Measurements from ENCODE around the gene KANSL2. TPM values are rescaled to one million over a fixed set of nuclear protein-coding genes. Genes with fewer than 3 reads are reported as not detected.

The KANSL2 gene
- total and polyA plus RNA-seq, 2 of the 13 experiments (the other 11 are each of a cell fraction or from before 2014, with no cell fraction given), result 24.1 to 41.3 TPM

DNA sequence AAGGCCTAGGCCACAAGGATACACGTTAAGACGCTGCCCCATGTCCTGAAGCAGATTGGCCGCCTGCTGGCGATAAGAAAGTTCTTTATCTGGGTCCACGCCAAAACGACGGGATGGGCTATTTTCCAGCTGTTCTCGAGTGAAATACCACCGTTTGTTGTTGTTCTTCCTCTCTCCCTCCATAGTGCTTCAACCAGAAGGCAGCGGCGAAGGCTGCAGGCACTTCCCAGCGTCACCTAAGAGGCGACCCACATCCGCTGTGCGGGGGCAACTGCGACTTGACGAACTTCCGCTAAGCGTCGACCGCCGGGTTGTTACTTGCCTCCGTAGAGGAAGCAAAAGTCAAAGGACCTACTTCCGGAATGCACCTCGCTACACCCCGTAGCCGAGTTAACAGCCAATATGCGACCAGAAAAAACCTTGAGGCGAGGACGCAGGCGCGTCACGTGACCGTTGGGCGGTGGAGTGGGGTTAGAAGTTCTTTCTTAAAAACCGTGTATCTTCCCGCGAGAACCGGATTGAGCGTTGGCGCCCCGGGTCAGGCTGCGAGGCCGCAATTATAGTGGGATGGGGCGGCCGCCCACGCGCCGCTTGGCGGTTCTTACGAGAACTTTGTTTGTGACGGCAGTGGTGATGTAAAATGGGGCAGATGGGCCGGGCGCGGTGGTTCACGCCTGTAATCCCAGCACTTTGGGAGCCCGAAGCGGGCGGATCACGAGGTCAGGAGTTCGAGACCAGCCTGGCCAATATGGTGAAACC is 34.6 kb upstream of the KANSL2 start, which contains the start of gene CCNT1 (continued):
- TF ChIP-seq ZSCAN12 (CRISPR knock-in tag; IDR thresholded peaks at IDR 0.05) (no peak), HDAC2 (CRISPR knock-in tag; IDR thresholded peaks at IDR 0.05) (peak; percentile 80), HNRNPLL (IDR thresholded peaks at IDR 0.05; ENCODE audit: low read depth, low read length, poor library complexity, severe bottlenecking) (peak; percentile 86), ZNF564 (CRISPR knock-in tag; IDR thresholded peaks at IDR 0.05) (no peak), ZNF414 (CRISPR knock-in tag; IDR thresholded peaks at IDR 0.05) (0 out of 2 replicates have a peak, but pooled peaks have one; percentile 20), BCL6 (CRISPR knock-in tag; IDR thresholded peaks at IDR 0.05) (peak; percentile 19; the same call in 1 of the 2 replicates), ZNF792 (CRISPR knock-in tag; IDR thresholded peaks at IDR 0.05) (peak; percentile 18; the same call in 1 of the 2 replicates), ZIK1 (CRISPR knock-in tag; IDR thresholded peaks at IDR 0.05; ENCODE audit: borderline replicate concordance, low read depth) (peak; percentile 88; the same call in 1 of the 2 replicates), ZBTB38 (CRISPR knock-in tag; IDR thresholded peaks at IDR 0.05) (peak; percentile 42; the same call in 1 of the 2 replicates), ZNF337 (CRISPR knock-in tag; IDR thresholded peaks at IDR 0.05; ENCODE audit: borderline replicate concordance, low read depth) (0 out of 2 replicates have a peak, but pooled peaks have one; percentile 25), YEATS2 (CRISPR knock-in tag; IDR thresholded peaks at IDR 0.05; ENCODE audit: borderline replicate concordance) (peak; percentile 95), ZNF615 (CRISPR knock-in tag; IDR thresholded peaks at IDR 0.05; ENCODE audit: borderline replicate concordance) (peak; percentile 45; the same call in 1 of the 2 replicates), MAF1 (CRISPR knock-in tag; IDR thresholded peaks at IDR 0.05; ENCODE audit: borderline replicate concordance) (no peak), RARG (CRISPR knock-in tag; IDR thresholded peaks at IDR 0.05; ENCODE audit: low read depth) (no peak), ZFP82 (CRISPR knock-in tag; IDR thresholded peaks at IDR 0.05; ENCODE audit: borderline replicate concordance) (peak; percentile 88; the same call in 1 of the 2 replicates), GFI1 (CRISPR knock-in tag; IDR thresholded peaks at IDR 0.05; ENCODE audit: borderline replicate concordance) (peak; percentile 71; the same call in 1 of the 2 replicates), PHF20 (CRISPR knock-in tag; IDR thresholded peaks at IDR 0.05) (peak; percentile 97), ZNF737 (CRISPR knock-in tag; IDR thresholded peaks at IDR 0.05; ENCODE audit: borderline replicate concordance) (peak; percentile 75; the same call in 1 of the 2 replicates), ZNF253 (CRISPR knock-in tag; IDR thresholded peaks at IDR 0.05; ENCODE audit: borderline replicate concordance) (peak; percentile 86; the same call in 1 of the 2 replicates), KLF13 (CRISPR knock-in tag; IDR thresholded peaks at IDR 0.05) (no peak), NFE2L2 (IDR thresholded peaks at IDR 0.05; ENCODE audit: low read length) (no peak)
- TF ChIP-seq, protein P1, sequence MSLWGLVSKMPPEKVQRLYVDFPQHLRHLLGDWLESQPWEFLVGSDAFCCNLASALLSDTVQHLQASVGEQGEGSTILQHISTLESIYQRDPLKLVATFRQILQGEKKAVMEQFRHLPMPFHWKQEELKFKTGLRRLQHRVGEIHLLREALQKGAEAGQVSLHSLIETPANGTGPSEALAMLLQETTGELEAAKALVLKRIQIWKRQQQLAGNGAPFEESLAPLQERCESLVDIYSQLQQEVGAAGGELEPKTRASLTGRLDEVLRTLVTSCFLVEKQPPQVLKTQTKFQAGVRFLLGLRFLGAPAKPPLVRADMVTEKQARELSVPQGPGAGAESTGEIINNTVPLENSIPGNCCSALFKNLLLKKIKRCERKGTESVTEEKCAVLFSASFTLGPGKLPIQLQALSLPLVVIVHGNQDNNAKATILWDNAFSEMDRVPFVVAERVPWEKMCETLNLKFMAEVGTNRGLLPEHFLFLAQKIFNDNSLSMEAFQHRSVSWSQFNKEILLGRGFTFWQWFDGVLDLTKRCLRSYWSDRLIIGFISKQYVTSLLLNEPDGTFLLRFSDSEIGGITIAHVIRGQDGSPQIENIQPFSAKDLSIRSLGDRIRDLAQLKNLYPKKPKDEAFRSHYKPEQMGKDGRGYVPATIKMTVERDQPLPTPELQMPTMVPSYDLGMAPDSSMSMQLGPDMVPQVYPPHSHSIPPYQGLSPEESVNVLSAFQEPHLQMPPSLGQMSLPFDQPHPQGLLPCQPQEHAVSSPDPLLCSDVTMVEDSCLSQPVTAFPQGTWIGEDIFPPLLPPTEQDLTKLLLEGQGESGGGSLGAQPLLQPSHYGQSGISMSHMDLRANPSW (CRISPR knock-in tag; IDR thresholded peaks at IDR 0.05; ENCODE audit: borderline replicate concordance), result peak; percentile 59; the same call in 1 of the 2 replicates
- TF ChIP-seq, protein P2, sequence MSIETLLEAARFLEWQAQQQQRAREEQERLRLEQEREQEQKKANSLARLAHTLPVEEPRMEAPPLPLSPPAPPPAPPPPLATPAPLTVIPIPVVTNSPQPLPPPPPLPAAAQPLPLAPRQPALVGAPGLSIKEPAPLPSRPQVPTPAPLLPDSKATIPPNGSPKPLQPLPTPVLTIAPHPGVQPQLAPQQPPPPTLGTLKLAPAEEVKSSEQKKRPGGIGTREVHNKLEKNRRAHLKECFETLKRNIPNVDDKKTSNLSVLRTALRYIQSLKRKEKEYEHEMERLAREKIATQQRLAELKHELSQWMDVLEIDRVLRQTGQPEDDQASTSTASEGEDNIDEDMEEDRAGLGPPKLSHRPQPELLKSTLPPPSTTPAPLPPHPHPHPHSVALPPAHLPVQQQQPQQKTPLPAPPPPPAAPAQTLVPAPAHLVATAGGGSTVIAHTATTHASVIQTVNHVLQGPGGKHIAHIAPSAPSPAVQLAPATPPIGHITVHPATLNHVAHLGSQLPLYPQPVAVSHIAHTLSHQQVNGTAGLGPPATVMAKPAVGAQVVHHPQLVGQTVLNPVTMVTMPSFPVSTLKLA (IDR thresholded peaks at IDR 0.05), result peak; percentile 69
